Panc1 (cell line): ENCODE measurements around the gene RB1.

Experiments used
- POLR2AphosphoS5 ChIP-seq: IDR thresholded peaks from 2 replicates; pipeline ENCODE4 v1.6.1; 2012; ENCODE audit warnings: mild to moderate bottlenecking, low read depth, low read length, moderate library complexity
- REST ChIP-seq, 2 experiments: IDR thresholded peaks; 2 replicates each; pipeline ENCODE4 v1.6.1; 2011 to 2012; ENCODE audit warnings: low read depth in 2 of 2, control low read depth in 1 of 2, low read length in 1 of 2, mild to moderate bottlenecking in 1 of 2, moderate library complexity in 1 of 2; ENCODE audit not compliant: insufficient read depth in 1 of 2

DNA sequence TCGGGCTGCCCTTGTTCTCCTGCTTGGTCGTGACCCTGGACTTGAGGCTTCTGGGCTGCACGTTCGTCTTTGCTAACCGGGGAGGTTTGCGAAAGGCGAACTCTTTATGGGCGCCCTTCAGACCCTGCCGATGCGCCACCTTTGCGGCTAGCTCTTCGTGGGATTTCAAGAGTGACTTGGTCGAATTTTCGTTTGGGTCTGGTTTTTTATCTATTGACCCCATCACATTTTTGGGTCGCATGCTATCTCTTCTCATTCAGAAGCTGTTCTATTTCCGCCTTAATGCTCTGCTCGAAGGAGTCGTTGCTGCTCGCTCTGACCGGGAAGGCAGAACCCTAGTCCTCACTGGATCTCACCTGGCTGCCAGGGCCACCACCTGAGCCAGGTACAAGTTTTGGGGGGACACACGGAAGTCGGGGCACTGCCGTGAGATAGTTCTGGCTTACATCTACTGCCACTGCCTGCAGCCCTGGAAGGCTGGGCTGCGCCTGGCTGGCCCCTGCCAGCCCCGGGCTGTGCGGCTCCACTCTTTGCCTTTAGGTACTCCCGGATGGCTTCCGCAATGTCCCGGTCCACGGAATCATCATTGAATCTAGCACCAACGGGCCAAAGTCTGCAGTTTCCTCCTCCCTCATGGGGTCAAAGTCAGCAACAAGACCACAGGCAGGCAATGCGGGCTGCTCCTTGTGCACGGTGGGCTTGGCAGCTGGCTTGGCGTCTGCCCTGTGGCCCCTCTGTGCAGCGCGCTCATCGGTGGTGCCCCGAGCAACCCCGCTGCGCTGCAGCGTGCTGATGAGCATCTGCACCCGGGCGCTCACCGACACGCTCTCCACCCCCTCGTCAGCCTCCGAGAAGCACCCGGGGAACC, 16.2 kb downstream of the RB1 start:
- TF ChIP-seq REST (IDR thresholded peaks at IDR 0.05; ENCODE audit: insufficient read depth in 1 of 2, low read depth in 2 of 2, low read length in 1 of 2): no peak
- TF ChIP-seq POLR2AphosphoS5: no peak
